Psoas muscle (tissue), 8 donors: ENCODE data around the gene KIF20A. TPM values are rescaled to one million over a fixed set of nuclear protein-coding genes. Genes with fewer than 3 reads are reported as not detected.

ENCODE experiments used
- ATAC-seq, 4 donors: fragments of 200-7000 bp; cut with Tn5 transposase; one replicate each; pipeline ENCODE4 v1.9.1; 2020; ENCODE audit warnings: moderate library complexity in 3 of 4, mild to moderate bottlenecking in 2 of 4
- DNase-seq, 2 donors: peaks; one replicate each; pipeline ENCODE4 v3.0.0-alpha.2; 2020
- H3K27ac ChIP-seq: fragments of 200-600 bp; one replicate; pipeline ENCODE4 v1.8.0; 2022
- H3K27me3 ChIP-seq, 3 donors: fragments of 200-600 bp in 1 of 3; one replicate each; pipeline versions ENCODE4 v1.6.1 to v1.8.0; 2013 to 2022; ENCODE audit warnings: low read length in 2 of 3, mild to moderate bottlenecking in 2 of 3, moderate library complexity in 1 of 3; ENCODE audit not compliant: insufficient read depth in 3 of 3
- H3K36me3 ChIP-seq, 2 donors: fragments of 200-600 bp in 1 of 2; one replicate each; pipeline versions ENCODE4 v1.6.1 to v1.8.0; 2013 to 2022; ENCODE audit warnings: low read depth in 1 of 2, mild to moderate bottlenecking in 1 of 2, moderate library complexity in 1 of 2; ENCODE audit not compliant: insufficient read depth in 1 of 2
- H3K4me1 ChIP-seq: fragments of 200-600 bp; one replicate; pipeline ENCODE4 v1.8.0; 2022
- H3K4me3 ChIP-seq: fragments of 200-600 bp; one replicate; pipeline ENCODE4 v1.8.0; 2022; ENCODE audit warnings: mild to moderate bottlenecking
- H3K9me3 ChIP-seq: fragments of 200-600 bp; one replicate; pipeline ENCODE4 v1.8.0; 2022
- WGBS, 3 donors: extraction: QIAGEN DNeasy Blood & Tissue Kit; methylation state at CpG; one replicate each; pipeline versions ENCODE4 v1.1.6 to v1.1.7; 2013; 5-methylcytosine and 5-hydroxymethylcytosine counted together
- intact Hi-C, 2 donors: fragments of 100-400 bp; cut with DNase I; formaldehyde crosslinking; loops; one replicate each; pipeline versions ENCODE4 v1.11.0 to v1.14.2; 2022
- polyA plus RNA-seq, 3 donors: library from polyadenylated mRNA; stranded (reverse); fragments of 200-250 nt; gene quantifications; one replicate each; pipeline ENCODE4 v1.2.3, GENCODE V29; 2013
- total RNA-seq, 4 donors: library from RNA; stranded (reverse); fragmentation: NEBNext Ultra II Directional in 2 of 4; extraction: Animal tissue kit (Norgen Biotek cat#: 25700) in 2 of 4; gene quantifications; one replicate each; pipeline versions ENCODE4 v1.2.1 to v1.2.4, GENCODE V29; 2021 to 2023
- TF ChIP-seq, protein P1 (sequence below): fragments of 200-600 bp; IDR thresholded peaks from one replicate; pipeline ENCODE4 v1.8.0; 2022; ENCODE audit warnings: antibody characterized with exemption
- donor health status: healthy with polysubstance abuse.
- donor health status: DM: no; HTN: no; CAD: no; lungs with moderate emphysema.
- donor health status: Bipolar disorder and iron deficiency.
- donor health status: healthy.
- donor health status: DM: yes; HTN: yes; CAD: no.
- donor health status: DM: no; HTN: no; CAD: no.
- donor health status: DM: no; HTN: no; CAD: no.
- donor health status: DM: yes; HTN: yes; CAD: no.

The KIF20A gene
- total and polyA plus RNA-seq, 7 donors = 0.01 to 0.17 (median 0.12) TPM; not detected in 2

DNA sequence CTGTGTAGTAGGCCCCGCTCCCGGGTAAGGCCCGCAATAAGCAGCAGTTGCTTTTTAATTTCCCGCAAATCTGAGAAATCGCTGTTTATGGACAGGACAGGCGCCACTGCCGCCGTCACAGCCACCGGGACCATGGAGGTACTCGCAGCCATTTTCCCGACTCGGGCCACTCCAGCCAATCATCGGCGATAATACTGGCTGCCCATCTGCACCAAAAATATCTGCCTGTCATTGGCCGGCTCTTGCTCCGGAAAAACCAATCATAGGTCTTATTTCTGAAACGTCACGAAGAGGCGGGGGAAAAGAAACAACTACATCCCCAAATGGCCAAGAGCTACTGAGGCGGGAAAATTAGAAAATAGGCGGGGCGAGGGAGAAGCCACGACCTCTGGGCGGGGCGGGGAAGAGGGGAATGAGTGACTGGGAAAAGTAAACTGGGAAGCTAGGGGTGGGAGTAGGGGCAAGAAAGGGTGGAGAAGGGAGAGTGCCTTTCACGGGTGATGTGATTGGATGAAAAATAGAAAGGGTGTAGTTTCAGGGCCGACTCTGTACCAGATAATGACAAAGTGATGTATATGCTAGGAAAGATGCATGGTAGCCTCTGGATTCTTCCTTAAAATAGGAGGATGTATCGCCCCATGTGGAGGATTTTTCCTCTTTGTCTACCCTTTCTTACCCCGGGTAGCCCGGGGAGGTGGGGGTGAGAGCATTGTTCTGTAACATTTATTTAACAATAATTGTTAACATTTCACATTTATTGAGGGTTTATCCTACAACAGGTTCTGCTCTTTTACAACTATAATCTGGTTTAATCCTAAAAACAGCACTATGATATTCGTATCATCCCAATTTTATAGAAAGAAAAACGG, 34.5 kb downstream of the KIF20A start, which contains the start of gene CDC23:
CDC23 (minus strand) TSS at position 163 of the 869 bp plus-strand sequence; CDS start at position 152, 11 bp downstream.
- Histone ChIP-seq H3K27me3 (no peaks in the 10 kb centered on the region), H3K9me3 (no peaks in the 10 kb centered on the region), H3K4me1 (peaks cover 14% of the 10 kb centered on the region), H3K4me3 (peak within 1 kb of the TSS; percentile 86), H3K36me3 (peaks cover 0 to 29% of the 10 kb centered on the region in 2 donors), H3K27ac (peak within 1 kb of the TSS; percentile 82)
- DNase-seq (peak; percentile 89 to 93), ATAC-seq (peak; percentile 98 to 100 (median 99))
- intact Hi-C loops = no loop called here
- TF ChIP-seq, protein P1, sequence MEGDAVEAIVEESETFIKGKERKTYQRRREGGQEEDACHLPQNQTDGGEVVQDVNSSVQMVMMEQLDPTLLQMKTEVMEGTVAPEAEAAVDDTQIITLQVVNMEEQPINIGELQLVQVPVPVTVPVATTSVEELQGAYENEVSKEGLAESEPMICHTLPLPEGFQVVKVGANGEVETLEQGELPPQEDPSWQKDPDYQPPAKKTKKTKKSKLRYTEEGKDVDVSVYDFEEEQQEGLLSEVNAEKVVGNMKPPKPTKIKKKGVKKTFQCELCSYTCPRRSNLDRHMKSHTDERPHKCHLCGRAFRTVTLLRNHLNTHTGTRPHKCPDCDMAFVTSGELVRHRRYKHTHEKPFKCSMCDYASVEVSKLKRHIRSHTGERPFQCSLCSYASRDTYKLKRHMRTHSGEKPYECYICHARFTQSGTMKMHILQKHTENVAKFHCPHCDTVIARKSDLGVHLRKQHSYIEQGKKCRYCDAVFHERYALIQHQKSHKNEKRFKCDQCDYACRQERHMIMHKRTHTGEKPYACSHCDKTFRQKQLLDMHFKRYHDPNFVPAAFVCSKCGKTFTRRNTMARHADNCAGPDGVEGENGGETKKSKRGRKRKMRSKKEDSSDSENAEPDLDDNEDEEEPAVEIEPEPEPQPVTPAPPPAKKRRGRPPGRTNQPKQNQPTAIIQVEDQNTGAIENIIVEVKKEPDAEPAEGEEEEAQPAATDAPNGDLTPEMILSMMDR = no peak
- WGBS, 3 donors = 1% methylated on average over 32 of the region's 32 CpGs

DNA sequence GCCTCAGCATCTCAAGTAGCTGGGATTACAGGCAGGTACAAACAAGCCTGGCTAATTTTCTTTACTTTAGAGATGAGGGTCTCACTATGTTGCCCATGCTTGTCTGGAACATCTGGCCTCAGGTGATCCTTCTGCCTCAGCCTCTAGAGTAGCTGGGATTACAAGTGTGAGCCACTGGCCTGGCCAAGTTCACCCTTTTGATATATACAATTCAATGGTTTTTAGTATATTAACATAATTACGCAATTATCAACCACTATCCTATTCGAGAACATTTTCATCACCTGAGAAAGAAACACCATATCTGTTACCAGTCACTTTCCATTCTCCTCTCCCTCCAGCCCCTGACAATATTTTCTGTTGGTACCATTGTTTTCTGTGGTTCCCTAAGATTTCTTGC, 37.9 kb downstream of the KIF20A start:
- TF ChIP-seq, protein P1 = no peak
- intact Hi-C loops = no loop called here
- no peaks in the 10 kb centered on the region for H3K27me3 ChIP-seq
- H3K9me3 ChIP-seq = no peaks in the 10 kb centered on the region
- H3K4me1 ChIP-seq = peaks cover 9% of the 10 kb centered on the region
- H3K36me3 ChIP-seq = no peaks in the 10 kb centered on the region
- no peak for ATAC-seq
- H3K27ac ChIP-seq = no peak overlapping the region
- no peak for DNase-seq
- 88 to 91% (median 91%) methylated on average over 2 of the region's 2 CpGs for WGBS, 3 donors
- H3K4me3 ChIP-seq = no peak overlapping the region

DNA sequence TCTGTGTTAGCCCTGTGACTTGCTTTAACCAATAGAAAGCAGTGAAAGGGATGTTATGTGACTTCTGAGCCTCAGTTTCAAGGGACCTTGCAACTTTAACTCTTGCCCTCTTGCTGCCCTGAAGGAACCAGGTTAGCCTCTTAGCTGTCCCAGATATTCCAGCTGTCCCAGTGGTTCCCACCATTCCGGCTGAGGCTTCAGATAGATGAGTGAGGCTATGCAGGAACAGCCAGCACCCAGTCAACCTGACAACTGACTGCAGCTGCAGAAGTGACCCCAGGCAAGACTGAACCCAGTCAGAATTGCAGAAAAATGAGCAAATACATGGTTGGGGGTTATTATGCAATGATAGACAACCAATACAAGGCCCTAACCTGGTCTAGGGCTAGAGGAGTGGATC, 44.6 kb downstream of the KIF20A start:
- intact Hi-C loops = loop anchor here (5.0 to 10.0 kb wide), 4 partner anchors 59 to 271 kb away; no protein-coding TSS in a partner anchor
- DNase-seq = no peak
- H3K4me3 ChIP-seq = no peak overlapping the region
- H3K27ac ChIP-seq = no peak overlapping the region
- H3K4me1 ChIP-seq = no peaks in the 10 kb centered on the region
- TF ChIP-seq, protein P1 = no peak
- no peaks in the 10 kb centered on the region for H3K36me3 ChIP-seq
- H3K27me3 ChIP-seq = no peaks in the 10 kb centered on the region
- no peak for ATAC-seq
- no peaks in the 10 kb centered on the region for H3K9me3 ChIP-seq
- 90 to 100% (median 95%) methylated on average over 1 of the region's 1 CpG for WGBS, 3 donors

DNA sequence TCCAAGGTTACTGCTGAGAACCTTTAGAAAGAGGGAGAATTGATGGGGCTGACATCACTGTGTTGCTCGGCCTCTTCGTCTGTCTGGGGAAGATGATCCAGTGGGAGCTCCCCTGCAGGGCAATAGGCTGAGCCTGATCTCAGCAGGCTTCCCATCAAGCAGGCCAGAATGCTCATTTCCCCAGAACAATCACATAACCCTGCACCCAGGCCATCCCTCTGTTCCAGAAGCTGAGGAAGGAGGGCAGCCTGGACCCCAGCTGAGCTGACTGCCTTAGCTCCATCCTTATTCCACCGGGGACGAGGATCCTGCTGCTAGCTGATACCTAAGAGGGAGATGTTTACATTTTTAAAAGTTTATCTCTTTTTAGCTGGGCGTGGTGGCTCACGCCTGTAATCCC, 45.8 kb downstream of the KIF20A start:
- Histone ChIP-seq H3K9me3 (no peaks in the 10 kb centered on the region), H3K27me3 (no peaks in the 10 kb centered on the region), H3K4me3 (no peak overlapping the region), H3K27ac (no peak overlapping the region), H3K4me1 (no peaks in the 10 kb centered on the region), H3K36me3 (no peaks in the 10 kb centered on the region)
- intact Hi-C loops = loop anchor here (5.0 to 10.0 kb wide), 4 partner anchors 58 to 270 kb away; no protein-coding TSS in a partner anchor
- TF ChIP-seq, protein P1 = no peak
- 77 to 87% (median 83%) methylated on average over 6 of the region's 6 CpGs for WGBS, 3 donors
- ATAC-seq (no peak), DNase-seq (no peak)
